Measurements from ENCODE around the gene RALGPS1. TPM values are rescaled to one million over a fixed set of nuclear protein-coding genes. Genes with fewer than 3 reads are reported as not detected.

The RALGPS1 gene
- total and polyA plus RNA-seq, 2 of the 13 experiments (the other 11 are each of a cell fraction or from before 2014, with no cell fraction given), result 3.7 to 6.5 TPM

- POLR2A ChIA-PET, result no interaction called here
- Histone ChIP-seq H3K4me3 (replicated peaks in 1 of 3; ENCODE audit: insufficient read depth in 1 of 3, low read depth in 2 of 3, low read length in 3 of 3) (no peak overlapping the region), H3K4me2 (ENCODE audit: low read depth, low read length) (no peak overlapping the region), H3K36me3 (replicated peaks in 1 of 2; ENCODE audit: control insufficient read depth in 1 of 2, insufficient read depth in 2 of 2, low read length in 2 of 2) (no peaks in the 10 kb centered on the region), H3K79me2 (ENCODE audit: insufficient read depth, low read length) (no peaks in the 10 kb centered on the region), H4K20me1 (ENCODE audit: insufficient read depth, low read length) (no peaks in the 10 kb centered on the region), H3K27me3 (ENCODE audit: control insufficient read depth in 1 of 2, insufficient read depth in 2 of 2, low read length in 2 of 2) (no peaks in the 10 kb centered on the region), H3K27ac (ENCODE audit: extremely low read length, insufficient read depth, low read length) (no peak overlapping the region), H3K9ac (ENCODE audit: insufficient read depth, low read depth, low read length) (no peak overlapping the region), H2AFZ (ENCODE audit: low read length) (no peak overlapping the region), H3K9me3 (ENCODE audit: low read length) (no peaks in the 10 kb centered on the region), H3K4me1 (ENCODE audit: insufficient read depth, low read length) (no peaks in the 10 kb centered on the region)
- TF ChIP-seq ZFP91 (CRISPR knock-in tag; IDR thresholded peaks at IDR 0.05; ENCODE audit: borderline replicate concordance), result no peak
- TF ChIP-seq ZNF12 (CRISPR knock-in tag; IDR thresholded peaks at IDR 0.05), result no peak
- in situ Hi-C loops (cut with HindIII; ENCODE audit: extremely low pct_ligation_motif_present, low pct_unique_long_range_greater_than_20kb), result no loop called here
- no TSS peak for BruUV-seq (replicated peaks)
- ATAC-seq (no peak), FAIRE-seq (no peak), DNase-seq (ENCODE audit: low spot score) (no peak)
- intact Hi-C loops (cut with micrococcal nuclease; ENCODE audit: unreplicated experiment), result no loop called here
- CTCF ChIA-PET (ENCODE audit: low intra/inter-chr PET ratio, low total read pairs), result no interaction called here
- 83% methylated on average over 5 of the region's 5 CpGs for WGBS (ENCODE audit: low lambda C conversion rate)
These were observed 123.9 kb downstream of the RALGPS1 start for GRCh38 chr9:127038531-127038930.

DNA sequence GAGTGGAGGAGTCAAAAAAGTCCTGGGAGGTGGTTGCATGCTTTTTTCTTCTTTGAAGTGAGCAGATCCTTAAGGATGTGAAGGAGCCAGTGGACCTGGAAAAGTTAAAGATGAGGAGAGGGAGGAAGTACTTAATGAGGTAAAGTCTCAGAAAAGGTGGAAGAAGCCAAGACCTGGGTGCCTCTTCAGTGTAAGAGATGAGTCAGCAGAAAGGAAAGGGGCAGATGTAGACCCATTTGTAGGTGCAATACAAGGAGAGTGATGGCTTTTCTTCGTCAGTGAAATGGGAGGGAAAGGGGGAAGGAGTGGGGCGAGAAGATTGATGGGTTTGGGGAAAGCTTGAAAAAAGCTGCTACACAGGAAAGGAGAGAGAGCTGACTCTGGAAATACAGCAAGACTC, 124.9 kb downstream of the RALGPS1 start:
- POLR2A ChIA-PET, result no interaction called here
- Histone ChIP-seq H2AFZ (ENCODE audit: low read length) (no peak overlapping the region), H3K79me2 (ENCODE audit: insufficient read depth, low read length) (no peaks in the 10 kb centered on the region), H3K27ac (ENCODE audit: extremely low read length, insufficient read depth, low read length) (no peak overlapping the region), H3K4me3 (replicated peaks in 1 of 3; ENCODE audit: insufficient read depth in 1 of 3, low read depth in 2 of 3, low read length in 3 of 3) (no peak overlapping the region), H3K9me3 (ENCODE audit: low read length) (no peaks in the 10 kb centered on the region), H3K27me3 (ENCODE audit: control insufficient read depth in 1 of 2, insufficient read depth in 2 of 2, low read length in 2 of 2) (no peaks in the 10 kb centered on the region), H3K4me1 (ENCODE audit: insufficient read depth, low read length) (no peaks in the 10 kb centered on the region), H3K36me3 (replicated peaks in 1 of 2; ENCODE audit: control insufficient read depth in 1 of 2, insufficient read depth in 2 of 2, low read length in 2 of 2) (no peaks in the 10 kb centered on the region), H4K20me1 (ENCODE audit: insufficient read depth, low read length) (no peaks in the 10 kb centered on the region), H3K4me2 (ENCODE audit: low read depth, low read length) (no peak overlapping the region), H3K9ac (ENCODE audit: insufficient read depth, low read depth, low read length) (no peak overlapping the region)
- DNase-seq (ENCODE audit: low spot score), result no peak
- BruUV-seq (replicated peaks), result no TSS peak
- FAIRE-seq, result no peak
- no peak for ATAC-seq
- TF ChIP-seq MAFK (conservative IDR thresholded peaks at IDR 0.05 in 1 of 2, IDR thresholded peaks at IDR 0.05 in 1 of 2; ENCODE audit: low read length in 2 of 2), result peak; percentile 83 to 91
- peak; percentile 87 for TF ChIP-seq MAFF (IDR thresholded peaks at IDR 0.05; ENCODE audit: low read depth, low read length)
- no peak for TF ChIP-seq ZNF225 (CRISPR knock-in tag; IDR thresholded peaks at IDR 0.05)
- WGBS (ENCODE audit: low lambda C conversion rate), result 91% methylated on average over 2 of the region's 2 CpGs
- intact Hi-C loops (cut with micrococcal nuclease; ENCODE audit: unreplicated experiment) (no loop called here), in situ Hi-C loops (cut with HindIII; ENCODE audit: extremely low pct_ligation_motif_present, low pct_unique_long_range_greater_than_20kb) (no loop called here)
- CTCF ChIA-PET (ENCODE audit: low intra/inter-chr PET ratio, low total read pairs), result no interaction called here

Measured in HepG2 (cell line).